HG03066 (cell line): ENCODE results near the gene GALNT10.
A peak's percentile ranks its signal among the peaks of the same experiment; 100 is the strongest.

Experiments
- ATAC-seq: cut with Tn5 transposase; IDR thresholded peaks from one replicate; pipeline ENCODE4 v1.9.1; 2021; ENCODE audit warnings: low read depth; ENCODE audit not compliant: unreplicated experiment

Gene GALNT10

GRCh38 chr5:154201108-154201769, 10.7 kb downstream of the GALNT10 start:
- ATAC-seq: no peak

GRCh38 chr5:154202379-154203260, 12.1 kb downstream of the GALNT10 start:
- peak; percentile 96 for ATAC-seq

- ATAC-seq: no peak
Observed at GRCh38 chr5:154203798-154204578, 13.5 kb downstream of the GALNT10 start.

GRCh38 chr5:154205441-154206117, 15.0 kb downstream of the GALNT10 start:
- ATAC-seq: no peak

GRCh38 chr5:154206311-154206710, 15.8 kb downstream of the GALNT10 start:
- no peak for ATAC-seq

GRCh38 chr5:154207204-154207603, 16.7 kb downstream of the GALNT10 start:
- no peak for ATAC-seq

- ATAC-seq: no peak
Observed at GRCh38 chr5:154209591-154210081, 19.1 kb downstream of the GALNT10 start.

- ATAC-seq: no peak
Observed at GRCh38 chr5:154210163-154210562, 19.6 kb downstream of the GALNT10 start.

GRCh38 chr5:154211641-154212390, 21.3 kb downstream of the GALNT10 start:
- no peak for ATAC-seq

- ATAC-seq: no peak
Observed at GRCh38 chr5:154213592-154213991, 23.1 kb downstream of the GALNT10 start.

GRCh38 chr5:154214371-154215106, 24.0 kb downstream of the GALNT10 start:
- no peak for ATAC-seq

GRCh38 chr5:154215571-154216325, 25.2 kb downstream of the GALNT10 start:
- no peak for ATAC-seq

- no peak for ATAC-seq
Observed at GRCh38 chr5:154217462-154217861, 26.9 kb downstream of the GALNT10 start.

- no peak for ATAC-seq
Observed at GRCh38 chr5:154218786-154219185, 28.3 kb downstream of the GALNT10 start.

- no peak for ATAC-seq
Observed at GRCh38 chr5:154220625-154221024, 30.1 kb downstream of the GALNT10 start.

GRCh38 chr5:154221371-154221896, 30.9 kb downstream of the GALNT10 start:
- peak; percentile 59 for ATAC-seq

- ATAC-seq: no peak
Observed at GRCh38 chr5:154222414-154222813, 31.9 kb downstream of the GALNT10 start.

- ATAC-seq: no peak
Observed at GRCh38 chr5:154223320-154223719, 32.8 kb downstream of the GALNT10 start.
